Activated CD8-positive, alpha-beta T cell treated with anti-CD3 and anti-CD28 coated beads, Interleukin-2, amount 10 ng/mL, durations not matched to agents 7 days and 5 days (primary cell): ENCODE results near the gene KBTBD2. TPM values are rescaled to one million over a fixed set of nuclear protein-coding genes. Genes with fewer than 3 reads are reported as not detected.
A peak's percentile ranks its signal among the peaks of the same experiment; 100 is the strongest.
"Not testable (repeated sequence)": the region's sequence is repeated elsewhere in the genome, so short reads cannot be mapped to it uniquely, and the experiment has no call there.

Experiments used
- ATAC-seq: fragments of 150-1000 bp; cut with Tn5 transposase; one replicate; pipeline ENCODE4 v1.10.0; 2021; ENCODE audit warnings: moderate library complexity
- CTCF ChIA-PET: fragments of 350-600 bp; sonication (Branson Sonifier 250); formaldehyde crosslinking; loops from one replicate; lab custom pipeline; 2021; ENCODE audit warnings: antibody characterized with exemption; lab: Charles Lee
- POLR2A ChIA-PET: fragments of 350-600 bp; sonication (Branson Sonifier 250); formaldehyde crosslinking; loops from one replicate; lab custom pipeline; 2021; ENCODE audit warnings: antibody characterized with exemption; lab: Charles Lee
- DNase-seq: peaks from one replicate; pipeline ENCODE4 v3.0.0-alpha.2; 2020
- H3K27ac Mint-ChIP-seq: one replicate; pipeline ENCODE4 v1.8.0; 2021; ENCODE audit warnings: mild to moderate bottlenecking, mixed read lengths
- H3K27me3 Mint-ChIP-seq: one replicate; pipeline ENCODE4 v1.8.0; 2021; ENCODE audit warnings: low read depth, mixed read lengths
- H3K36me3 Mint-ChIP-seq: one replicate; pipeline ENCODE4 v1.8.0; 2021; ENCODE audit warnings: low read depth, mixed read lengths
- H3K4me1 Mint-ChIP-seq: one replicate; pipeline ENCODE4 v1.8.0; 2021; ENCODE audit warnings: low read depth, mixed read lengths
- H3K4me3 Mint-ChIP-seq: one replicate; pipeline ENCODE4 v1.8.0; 2021; ENCODE audit warnings: mild to moderate bottlenecking, mixed read lengths
- H3K9me3 Mint-ChIP-seq: one replicate; pipeline ENCODE4 v1.8.0; 2022; ENCODE audit warnings: mixed read lengths; ENCODE audit not compliant: insufficient read depth
- total RNA-seq, 2 experiments: library from RNA; stranded (reverse); gene quantifications; one replicate each; pipeline ENCODE4 v1.2.3, GENCODE V29; 2021

The KBTBD2 gene
- total RNA-seq, 2 experiments from 2014 or later: 37.4 to 37.8 TPM

- DNase-seq, H3K4me3 Mint-ChIP-seq, H3K4me1 Mint-ChIP-seq, H3K9me3 Mint-ChIP-seq, ATAC-seq, H3K36me3 Mint-ChIP-seq, POLR2A ChIA-PET, CTCF ChIA-PET, H3K27ac Mint-ChIP-seq: not testable (repeated sequence)
- peaks cover 52% of the 10 kb centered on the region for H3K27me3 Mint-ChIP-seq
Measured at GRCh38 chr7:32850654-32851053, 40.9 kb downstream of the KBTBD2 start.

DNA sequence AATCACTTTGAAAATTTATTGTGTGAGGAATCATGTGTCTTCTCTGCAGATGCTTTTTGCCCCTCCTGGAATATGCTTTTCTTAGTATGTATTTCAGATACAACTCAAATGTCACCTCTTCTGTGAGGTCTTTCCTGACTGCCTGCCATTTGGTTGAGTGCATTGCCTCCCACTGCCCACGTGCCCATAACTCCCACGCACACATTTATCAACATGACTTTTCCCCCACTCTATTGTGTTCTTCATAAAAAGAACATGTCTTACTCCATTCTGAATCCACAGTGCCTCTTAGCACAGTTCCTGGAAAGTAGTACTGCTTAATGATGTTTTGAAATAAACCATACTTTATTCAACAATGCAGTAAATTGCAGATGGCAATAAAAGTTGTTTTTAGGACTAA, 42.9 kb downstream of the KBTBD2 start:
- DNase-seq, H3K36me3 Mint-ChIP-seq, H3K4me3 Mint-ChIP-seq, POLR2A ChIA-PET, ATAC-seq, H3K27ac Mint-ChIP-seq, H3K4me1 Mint-ChIP-seq, H3K9me3 Mint-ChIP-seq: not testable (repeated sequence)
- peaks cover 42% of the 10 kb centered on the region for H3K27me3 Mint-ChIP-seq
- CTCF ChIA-PET: interaction anchor here (0.6 to 2.7 kb wide), 2 partner anchors 88 to 261 kb away, joined by 3 to 8 read pairs; partner anchors contain the start of gene RP9

GRCh38 chr7:32846630-32847225, 44.8 kb downstream of the KBTBD2 start:
- peaks cover 10% of the 10 kb centered on the region for H3K4me1 Mint-ChIP-seq
- ChIA-PET POLR2A (interaction anchor here (0.7 to 1.6 kb wide), 3 partner anchors 44 to 262 kb away, joined by 3 to 5 read pairs (median 4); no protein-coding TSS in a partner anchor), CTCF (interaction anchor here (0.6 to 3.5 kb wide), 66 partner anchors 8 to 351 kb away, joined by 3 to 80 read pairs (median 4); partner anchors contain the start of genes AVL9, NT5C3A and RP9)
- DNase-seq (peak; percentile 93), ATAC-seq (peak; percentile 100)
- peak overlapping the region; percentile 31 for H3K4me3 Mint-ChIP-seq
- H3K36me3 Mint-ChIP-seq: no peaks in the 10 kb centered on the region
- peaks cover 31% of the 10 kb centered on the region for H3K27me3 Mint-ChIP-seq
- H3K27ac Mint-ChIP-seq: no peak overlapping the region
- no peaks in the 10 kb centered on the region for H3K9me3 Mint-ChIP-seq

- H3K4me3 Mint-ChIP-seq, H3K9me3 Mint-ChIP-seq, H3K27ac Mint-ChIP-seq, POLR2A ChIA-PET, H3K4me1 Mint-ChIP-seq, DNase-seq, H3K36me3 Mint-ChIP-seq, ATAC-seq: not testable (repeated sequence)
- CTCF ChIA-PET: interaction anchor here (0.6 to 3.5 kb wide), 3 partner anchors 97 to 264 kb away, joined by 4 to 80 read pairs (median 68); partner anchors contain the start of gene RP9
- H3K27me3 Mint-ChIP-seq: peaks cover 19% of the 10 kb centered on the region
Measured at GRCh38 chr7:32844748-32845147, 46.8 kb downstream of the KBTBD2 start.

DNA sequence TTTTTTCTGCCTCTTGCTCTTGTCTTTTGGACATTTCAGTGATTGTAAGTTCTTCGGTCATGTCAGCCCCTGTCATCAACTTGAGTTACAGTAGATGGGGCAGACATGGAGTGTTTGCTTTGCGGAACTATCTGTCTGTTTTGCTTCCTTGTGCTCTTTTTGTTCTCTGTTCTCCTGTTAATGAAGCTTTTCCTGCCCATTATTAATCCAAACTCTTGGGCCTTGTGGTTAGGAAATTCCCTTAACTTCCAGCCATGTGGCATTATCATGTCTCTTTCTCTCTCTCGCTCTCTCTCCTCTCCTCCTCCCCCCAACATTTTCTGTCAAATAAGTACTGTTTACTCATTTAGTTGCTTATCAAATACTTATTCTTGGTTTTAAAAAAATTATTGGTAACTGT, 47.8 kb downstream of the KBTBD2 start:
- DNase-seq, H3K27ac Mint-ChIP-seq, CTCF ChIA-PET, POLR2A ChIA-PET, H3K9me3 Mint-ChIP-seq, ATAC-seq, H3K4me3 Mint-ChIP-seq, H3K36me3 Mint-ChIP-seq, H3K4me1 Mint-ChIP-seq: not testable (repeated sequence)
- H3K27me3 Mint-ChIP-seq: peaks cover 10% of the 10 kb centered on the region

DNA sequence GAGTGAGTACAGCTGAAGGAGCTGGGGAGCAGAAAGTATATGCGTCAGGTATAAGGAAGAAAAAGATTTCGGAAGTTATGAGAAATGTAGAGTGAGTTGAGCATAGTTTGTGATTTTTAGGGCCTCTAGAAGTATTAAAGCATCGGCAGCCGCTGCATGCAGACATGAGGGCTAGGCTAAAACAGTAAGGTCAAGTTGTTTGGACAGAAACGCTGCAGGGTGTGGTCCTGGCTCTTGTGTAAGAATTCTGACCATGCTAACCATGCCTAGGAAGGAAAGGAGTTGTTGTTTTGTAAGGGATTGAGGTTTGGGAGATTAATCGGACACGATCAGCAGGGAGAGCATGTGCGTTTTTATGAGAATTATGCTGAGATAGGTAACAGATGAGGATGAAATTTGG, 51.7 kb downstream of the KBTBD2 start:
- H3K9me3 Mint-ChIP-seq, POLR2A ChIA-PET, CTCF ChIA-PET, H3K36me3 Mint-ChIP-seq, H3K4me1 Mint-ChIP-seq, H3K27me3 Mint-ChIP-seq, DNase-seq, H3K4me3 Mint-ChIP-seq, ATAC-seq, H3K27ac Mint-ChIP-seq: not testable (repeated sequence)

- POLR2A ChIA-PET, ATAC-seq, CTCF ChIA-PET, H3K9me3 Mint-ChIP-seq, DNase-seq, H3K4me1 Mint-ChIP-seq, H3K27ac Mint-ChIP-seq, H3K36me3 Mint-ChIP-seq, H3K4me3 Mint-ChIP-seq: not testable (repeated sequence)
- peaks cover 12% of the 10 kb centered on the region for H3K27me3 Mint-ChIP-seq
Measured at GRCh38 chr7:32828996-32829752, 62.4 kb downstream of the KBTBD2 start.

Other genes with a start within 250 kb of the KBTBD2 start
- gene FKBP9, start 65.7 kb upstream of the KBTBD2 start, total RNA-seq: under 1 TPM; 0.55 to 0.58 TPM
- gene NT5C3A, start 171.0 kb upstream of the KBTBD2 start, total RNA-seq: 10 to 100 TPM; 44.4 to 45.8 TPM
- gene RP9, start 217.6 kb upstream of the KBTBD2 start, total RNA-seq: 10 to 100 TPM in 1 of 2 experiments, 1 to 10 TPM in 1; 9.6 to 11.8 TPM
- gene BBS9, start 237.8 kb upstream of the KBTBD2 start, total RNA-seq: 10 to 100 TPM in 1 of 2 experiments, 1 to 10 TPM in 1; 7.9 to 11.8 TPM